Measurements from ENCODE around the gene CDH23.

- TF ChIP-seq EZH2 (IDR thresholded peaks at IDR 0.05; ENCODE audit: insufficient read depth, poor library complexity, severe bottlenecking) (no peak), EZH2phosphoT487 (IDR thresholded peaks at IDR 0.05; ENCODE audit: insufficient read depth, low read depth) (no peak)
Observed at GRCh38 chr10:71534568-71535194, 138.0 kb downstream of the CDH23 start.

Measured in GM23248 (cell line).